OCI-LY1 (cell line): ENCODE results near the gene TUBA1B.
A peak's percentile ranks its signal among the peaks of the same experiment; 100 is the strongest.

Experiments used
- H2AFZ ChIP-seq: fragments of 200-600 bp; sonication (generic), shearing (Covaris generic); 2 replicates; pipeline ENCODE4 v1.6.0; 2014; ENCODE audit warnings: antibody characterized with exemption, mild to moderate bottlenecking, low read length
- H3F3A ChIP-seq: fragments of 200-600 bp; sonication (generic), shearing (Covaris generic); 2 replicates; pipeline ENCODE4 v1.6.0; 2014; ENCODE audit warnings: mild to moderate bottlenecking, antibody characterized with exemption, low read length, moderate library complexity; ENCODE audit not compliant: insufficient read depth
- H3K27ac ChIP-seq: fragments of 200-600 bp; sonication (generic); 2 replicates; pipeline ENCODE4 v1.5.1; 2014; ENCODE audit warnings: low read length, mixed run types, mild to moderate bottlenecking, low read depth; ENCODE audit not compliant: poor library complexity, severe bottlenecking
- H3K27me3 ChIP-seq: fragments of 200-600 bp; sonication (generic); 2 replicates; pipeline ENCODE4 v1.6.0; 2014; ENCODE audit warnings: antibody characterized with exemption, mild to moderate bottlenecking, low read length, moderate library complexity; ENCODE audit not compliant: insufficient read depth
- H3K36me3 ChIP-seq: fragments of 200-600 bp; sonication (generic); 2 replicates; pipeline ENCODE4 v1.6.1; 2014; ENCODE audit warnings: mild to moderate bottlenecking, antibody characterized with exemption, low read length, moderate library complexity, mixed read lengths; ENCODE audit not compliant: insufficient read depth
- H3K4me1 ChIP-seq: fragments of 200-600 bp; sonication (generic); 2 replicates; pipeline ENCODE4 v1.5.1; 2014; ENCODE audit warnings: mild to moderate bottlenecking, low read length, moderate library complexity; ENCODE audit not compliant: insufficient read depth, severe bottlenecking
- H3K4me2 ChIP-seq: fragments of 200-600 bp; sonication (generic), shearing (Covaris generic); 2 replicates; pipeline ENCODE4 v1.6.1; 2014; ENCODE audit warnings: low read length
- H3K4me3 ChIP-seq: fragments of 200-600 bp; sonication (generic); 2 replicates; pipeline ENCODE4 v1.5.1; 2014; ENCODE audit warnings: low read length, low read depth, mild to moderate bottlenecking, mixed read lengths; ENCODE audit not compliant: poor library complexity, severe bottlenecking
- H3K79me2 ChIP-seq: fragments of 200-600 bp; shearing (Covaris generic); 2 replicates; pipeline ENCODE4 v1.6.1; 2016; ENCODE audit warnings: mixed run types, low read length, mixed read lengths; ENCODE audit not compliant: insufficient read depth
- H3K9ac ChIP-seq: fragments of 200-600 bp; sonication (generic), shearing (Covaris generic); 2 replicates; pipeline ENCODE4 v1.6.1; 2014; ENCODE audit warnings: mild to moderate bottlenecking, low read length, mixed read lengths
- H3K9me2 ChIP-seq: fragments of 200-600 bp; sonication (generic), shearing (Covaris generic); 2 replicates; pipeline ENCODE4 v1.6.1; 2014; ENCODE audit warnings: low read depth, mild to moderate bottlenecking, low read length, mixed read lengths
- H3K9me3 ChIP-seq: fragments of 200-600 bp; shearing (Covaris generic); 2 replicates; pipeline ENCODE4 v1.6.1; 2014; ENCODE audit warnings: low read length, mixed read lengths
- H4K20me1 ChIP-seq: fragments of 200-600 bp; sonication (generic), shearing (Covaris generic); 2 replicates; pipeline ENCODE4 v1.6.0; 2016; ENCODE audit warnings: mild to moderate bottlenecking, low read length; ENCODE audit not compliant: insufficient read depth
- EZH2 ChIP-seq: fragments of 200-600 bp; sonication (generic), shearing (Covaris generic); IDR thresholded peaks from 2 replicates; pipeline ENCODE4 v1.8.0; 2017; ENCODE audit warnings: borderline replicate concordance, mixed run types, mild to moderate bottlenecking, antibody characterized with exemption, low read length, moderate library complexity, mixed read lengths
- TF ChIP-seq, protein P1 (sequence below): fragments of 200-600 bp; sonication (generic), shearing (Covaris generic); IDR thresholded peaks from 2 replicates; pipeline ENCODE4 v1.5.1; 2017; ENCODE audit warnings: mild to moderate bottlenecking, antibody characterized with exemption, low read length, moderate library complexity, mixed read lengths

Gene TUBA1B

DNA sequence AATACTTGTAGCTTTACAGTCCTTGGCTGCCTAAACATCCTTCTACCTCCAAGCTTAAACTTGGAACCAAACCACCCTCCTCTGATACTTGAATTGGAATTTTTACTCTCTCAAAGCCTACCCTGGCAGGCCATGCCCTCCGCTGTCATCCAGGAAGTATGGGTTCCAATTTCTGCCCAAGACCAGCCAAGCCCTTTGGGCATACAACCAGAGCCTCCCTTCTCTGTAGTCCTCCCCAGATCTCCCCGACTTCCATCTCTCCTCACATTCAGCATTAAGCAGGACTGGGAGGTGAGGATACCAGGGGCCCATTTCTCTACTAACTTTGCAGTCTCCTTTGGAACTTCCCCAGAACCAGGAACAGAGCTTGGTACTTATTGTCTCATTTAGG, 36.2 kb downstream of the TUBA1B start:
- H3K4me1 ChIP-seq = peaks cover 16% of the 10 kb centered on the region
- no peak overlapping the region for H3K9ac ChIP-seq
- H2AFZ ChIP-seq = no peak overlapping the region
- peak overlapping the region; percentile 39; the same call in 1 of the 2 replicates for H3K4me2 ChIP-seq
- TF ChIP-seq EZH2 = no peak
- TF ChIP-seq, protein P1, sequence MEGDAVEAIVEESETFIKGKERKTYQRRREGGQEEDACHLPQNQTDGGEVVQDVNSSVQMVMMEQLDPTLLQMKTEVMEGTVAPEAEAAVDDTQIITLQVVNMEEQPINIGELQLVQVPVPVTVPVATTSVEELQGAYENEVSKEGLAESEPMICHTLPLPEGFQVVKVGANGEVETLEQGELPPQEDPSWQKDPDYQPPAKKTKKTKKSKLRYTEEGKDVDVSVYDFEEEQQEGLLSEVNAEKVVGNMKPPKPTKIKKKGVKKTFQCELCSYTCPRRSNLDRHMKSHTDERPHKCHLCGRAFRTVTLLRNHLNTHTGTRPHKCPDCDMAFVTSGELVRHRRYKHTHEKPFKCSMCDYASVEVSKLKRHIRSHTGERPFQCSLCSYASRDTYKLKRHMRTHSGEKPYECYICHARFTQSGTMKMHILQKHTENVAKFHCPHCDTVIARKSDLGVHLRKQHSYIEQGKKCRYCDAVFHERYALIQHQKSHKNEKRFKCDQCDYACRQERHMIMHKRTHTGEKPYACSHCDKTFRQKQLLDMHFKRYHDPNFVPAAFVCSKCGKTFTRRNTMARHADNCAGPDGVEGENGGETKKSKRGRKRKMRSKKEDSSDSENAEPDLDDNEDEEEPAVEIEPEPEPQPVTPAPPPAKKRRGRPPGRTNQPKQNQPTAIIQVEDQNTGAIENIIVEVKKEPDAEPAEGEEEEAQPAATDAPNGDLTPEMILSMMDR = no peak
- H3K9me2 ChIP-seq = no peaks in the 10 kb centered on the region
- H4K20me1 ChIP-seq = no peaks in the 10 kb centered on the region
- no peak overlapping the region for H3K4me3 ChIP-seq
- H3K27ac ChIP-seq = no peak overlapping the region
- no peaks in the 10 kb centered on the region for H3K79me2 ChIP-seq
- H3K27me3 ChIP-seq = no peaks in the 10 kb centered on the region; the same call in none of the 2 replicates
- peaks cover 20% of the 10 kb centered on the region for H3K36me3 ChIP-seq
- no peaks in the 10 kb centered on the region for H3K9me3 ChIP-seq
- no peaks in the 10 kb centered on the region for H3F3A ChIP-seq

DNA sequence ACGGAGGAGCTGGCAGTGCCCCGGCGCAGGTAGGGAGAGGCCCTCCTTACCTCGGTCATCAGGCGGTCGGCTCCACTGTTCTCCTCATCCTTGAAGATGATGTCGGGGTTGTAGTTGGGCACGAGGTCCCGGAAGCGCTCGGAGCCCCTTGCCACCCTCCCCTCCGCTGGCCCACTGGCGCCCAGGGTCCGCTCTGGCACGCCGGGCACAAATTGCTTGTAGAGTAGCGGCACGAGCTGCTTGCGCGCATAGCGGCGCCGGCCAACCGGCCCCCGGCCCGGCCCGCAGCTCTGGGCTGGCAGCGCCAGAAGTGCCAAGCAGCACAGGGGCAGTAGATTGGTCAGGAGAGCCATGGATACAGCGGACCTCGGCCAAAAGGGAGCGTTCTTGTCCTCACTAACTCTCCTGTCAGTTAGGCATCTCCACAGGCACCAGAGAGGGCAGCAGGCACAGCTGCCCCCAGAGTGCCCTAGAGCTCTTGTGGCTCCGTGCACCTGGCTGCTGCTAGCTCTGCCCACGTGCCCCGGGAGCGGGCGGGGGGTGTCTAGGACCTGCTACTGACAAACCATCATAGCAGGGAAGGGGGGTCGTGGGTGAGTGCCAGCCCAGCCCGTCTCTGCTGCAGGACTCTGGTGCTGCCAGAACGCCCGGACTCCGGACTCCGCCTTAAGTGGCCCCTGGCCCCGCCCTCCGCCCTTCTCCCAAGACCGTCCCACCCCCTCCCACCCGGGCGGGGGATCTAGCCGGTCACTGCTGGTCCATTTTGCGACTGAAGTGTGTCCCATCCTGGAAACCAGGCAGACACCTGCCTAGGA, 36.8 kb downstream of the TUBA1B start, which contains the start of gene DHH:
Gene DHH, minus strand, starts transcription at position 642 of the 815 bp plus-strand sequence. Its CDS starts 289 bp downstream, at position 353.
- TF ChIP-seq EZH2 = no peak
- H3K9me3 ChIP-seq = no peaks in the 10 kb centered on the region
- H3K9me2 ChIP-seq = no peaks in the 10 kb centered on the region
- peaks cover 16% of the 10 kb centered on the region for H3K4me1 ChIP-seq
- no peaks in the 10 kb centered on the region for H3K79me2 ChIP-seq
- H3K36me3 ChIP-seq = peaks cover 17% of the 10 kb centered on the region
- no peak within 1 kb of the TSS for H3K9ac ChIP-seq
- H3K4me3 ChIP-seq = no peak within 1 kb of the TSS
- no peak within 1 kb of the TSS for H2AFZ ChIP-seq
- H3K27me3 ChIP-seq = no peaks in the 10 kb centered on the region; the same call in none of the 2 replicates
- no peaks in the 10 kb centered on the region for H4K20me1 ChIP-seq
- H3K4me2 ChIP-seq = peak within 1 kb of the TSS; percentile 39; the same call in 1 of the 2 replicates
- H3F3A ChIP-seq = no peaks in the 10 kb centered on the region
- H3K27ac ChIP-seq = no peak within 1 kb of the TSS

DNA sequence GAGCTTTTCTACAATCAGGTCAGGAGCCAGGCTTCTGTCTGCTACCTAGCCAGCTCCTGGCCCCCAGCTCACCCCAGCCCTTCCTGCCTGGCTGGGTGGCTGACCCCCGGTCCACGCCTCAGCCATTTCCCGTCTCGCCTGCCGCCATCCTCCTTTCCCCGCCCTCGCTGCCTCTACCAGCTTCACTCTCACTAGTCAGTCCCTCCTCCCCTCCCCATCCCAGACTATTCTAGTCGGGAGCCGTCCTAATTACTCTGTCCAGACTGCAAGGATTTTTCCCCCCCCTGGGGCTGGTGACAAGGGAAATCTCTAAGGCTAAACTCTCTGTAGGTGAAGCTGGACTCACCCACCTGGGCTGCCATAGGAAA, 37.4 kb downstream of the TUBA1B start:
- no peaks in the 10 kb centered on the region for H3K9me3 ChIP-seq

More for the DNA sequence above, 37.4 kb downstream of the TUBA1B start:
- Histone ChIP-seq H3K36me3 (peaks cover 17% of the 10 kb centered on the region), H3K79me2 (no peaks in the 10 kb centered on the region), H3K9ac (no peak overlapping the region), H3F3A (no peaks in the 10 kb centered on the region), H3K9me2 (no peaks in the 10 kb centered on the region), H3K27ac (no peak overlapping the region), H3K4me2 (peak overlapping the region; percentile 39; the same call in 1 of the 2 replicates), H3K4me1 (peaks cover 16% of the 10 kb centered on the region), H4K20me1 (no peaks in the 10 kb centered on the region), H3K27me3 (no peaks in the 10 kb centered on the region; the same call in none of the 2 replicates), H3K4me3 (no peak overlapping the region), H2AFZ (no peak overlapping the region)
- TF ChIP-seq, protein P1 = no peak
- no peak for TF ChIP-seq EZH2
